HG02970 (cell line): ENCODE results near the gene PMS1.
"Not testable (repeated sequence)": the region's sequence is repeated elsewhere in the genome, so short reads cannot be mapped to it uniquely, and the experiment has no call there.

Experiments used
- ATAC-seq: cut with Tn5 transposase; IDR thresholded peaks from one replicate; pipeline ENCODE4 v1.9.1; 2021; ENCODE audit warnings: mild to moderate bottlenecking, moderate library complexity, moderate number of reproducible peaks; ENCODE audit not compliant: unreplicated experiment, low FRiP score

Gene PMS1

GRCh38 chr2:189860161-189860560 lies 75.9 kb downstream of the PMS1 start:
- ATAC-seq: no peak

- ATAC-seq: no peak
These were observed 78.5 kb downstream of the PMS1 start for GRCh38 chr2:189862751-189863150.

GRCh38 chr2:189865826-189866225 lies 81.6 kb downstream of the PMS1 start:
- ATAC-seq: no peak

GRCh38 chr2:189866296-189866695 lies 82.0 kb downstream of the PMS1 start:
- no peak for ATAC-seq

GRCh38 chr2:189868896-189869295 lies 84.6 kb downstream of the PMS1 start:
- no peak for ATAC-seq

GRCh38 chr2:189870381-189871085 lies 86.3 kb downstream of the PMS1 start:
- ATAC-seq: no peak

- no peak for ATAC-seq
These were observed 89.4 kb downstream of the PMS1 start for GRCh38 chr2:189873696-189874095.

GRCh38 chr2:189874586-189875320 lies 90.5 kb downstream of the PMS1 start:
- no peak for ATAC-seq

- no peak for ATAC-seq
These were observed 92.0 kb downstream of the PMS1 start for GRCh38 chr2:189876271-189876670.

GRCh38 chr2:189879716-189880081 lies 95.4 kb downstream of the PMS1 start:
- ATAC-seq: no peak

- ATAC-seq: no peak
These were observed 96.2 kb downstream of the PMS1 start for GRCh38 chr2:189880429-189880828.

GRCh38 chr2:189880832-189881492 lies 96.7 kb downstream of the PMS1 start:
- ATAC-seq: no peak

GRCh38 chr2:189885368-189885767 lies 101.1 kb downstream of the PMS1 start:
- no peak for ATAC-seq

GRCh38 chr2:189892546-189893294 lies 108.5 kb downstream of the PMS1 start:
- not testable (repeated sequence) for ATAC-seq

GRCh38 chr2:189896809-189897208 lies 112.6 kb downstream of the PMS1 start:
- no peak for ATAC-seq

GRCh38 chr2:189899101-189899500 lies 114.9 kb downstream of the PMS1 start:
- no peak for ATAC-seq

- no peak for ATAC-seq
These were observed 116.5 kb downstream of the PMS1 start for GRCh38 chr2:189900726-189901125.

- no peak for ATAC-seq
These were observed 117.4 kb downstream of the PMS1 start for GRCh38 chr2:189901664-189902063.

GRCh38 chr2:189913821-189914220 lies 129.6 kb downstream of the PMS1 start:
- no peak for ATAC-seq

- no peak for ATAC-seq
These were observed 132.4 kb downstream of the PMS1 start for GRCh38 chr2:189916651-189917050.
